ENCODE data around the gene CFAP46. TPM values are rescaled to one million over a fixed set of nuclear protein-coding genes. Genes with fewer than 3 reads are reported as not detected.
"Not testable (repeated sequence)": the region's sequence is repeated elsewhere in the genome, so short reads cannot be mapped to it uniquely, and the experiment has no call there.

The CFAP46 gene
- total RNA-seq, 4 donors from 2014 or later: not detected

GRCh38 chr10:132892004-132892403 lies 50.4 kb downstream of the CFAP46 start:
- DNase-seq: peak in 1 of 3 donors; percentile 11
- H3K4me3 ChIP-seq: no peak overlapping the region
- H3K9me3 ChIP-seq: no peaks in the 10 kb centered on the region
- H3K27ac ChIP-seq: peak overlapping the region in 1 of 4 donors; percentile 11
- no peaks in the 10 kb centered on the region for H3K36me3 ChIP-seq
- no peak for TF ChIP-seq POLR2A (IDR thresholded peaks at IDR 0.05)
- TF ChIP-seq CTCF (IDR thresholded peaks at IDR 0.05): no peak
- no peaks in the 10 kb centered on the region for H3K27me3 ChIP-seq
- no peaks in the 10 kb centered on the region for H3K4me1 ChIP-seq

GRCh38 chr10:132891368-132891767 lies 51.0 kb downstream of the CFAP46 start:
- H3K4me3 ChIP-seq: no peak overlapping the region
- no peaks in the 10 kb centered on the region for H3K27me3 ChIP-seq
- H3K27ac ChIP-seq: no peak overlapping the region
- DNase-seq: no peak
- no peak for TF ChIP-seq CTCF (IDR thresholded peaks at IDR 0.05)
- TF ChIP-seq POLR2A (IDR thresholded peaks at IDR 0.05): no peak
- no peaks in the 10 kb centered on the region for H3K9me3 ChIP-seq
- no peaks in the 10 kb centered on the region for H3K36me3 ChIP-seq
- no peaks in the 10 kb centered on the region for H3K4me1 ChIP-seq

GRCh38 chr10:132890301-132890700 lies 52.1 kb downstream of the CFAP46 start:
- H3K27me3 ChIP-seq: no peaks in the 10 kb centered on the region
- no peaks in the 10 kb centered on the region for H3K4me1 ChIP-seq
- H3K36me3 ChIP-seq: no peaks in the 10 kb centered on the region
- H3K9me3 ChIP-seq: no peaks in the 10 kb centered on the region
- peak in 1 of 3 donors; percentile 15 for DNase-seq
- H3K4me3 ChIP-seq: no peak overlapping the region
- TF ChIP-seq CTCF (IDR thresholded peaks at IDR 0.05) (no peak), POLR2A (IDR thresholded peaks at IDR 0.05) (no peak)
- no peak overlapping the region for H3K27ac ChIP-seq

- DNase-seq: peak in 1 of 3 donors; percentile 29
- H3K27me3 ChIP-seq: no peaks in the 10 kb centered on the region
- H3K4me3 ChIP-seq: no peak overlapping the region
- no peak overlapping the region for H3K27ac ChIP-seq
- H3K36me3 ChIP-seq: no peaks in the 10 kb centered on the region
- TF ChIP-seq POLR2A (IDR thresholded peaks at IDR 0.05): no peak
- TF ChIP-seq CTCF (IDR thresholded peaks at IDR 0.05): no peak
- no peaks in the 10 kb centered on the region for H3K4me1 ChIP-seq
- H3K9me3 ChIP-seq: no peaks in the 10 kb centered on the region
These were observed 52.8 kb downstream of the CFAP46 start for GRCh38 chr10:132889556-132889955.

GRCh38 chr10:132888898-132889490 lies 53.4 kb downstream of the CFAP46 start:
- no peak overlapping the region for H3K4me3 ChIP-seq
- H3K27ac ChIP-seq: no peak overlapping the region
- H3K36me3 ChIP-seq: no peaks in the 10 kb centered on the region
- DNase-seq: peak in 1 of 3 donors; percentile 27
- no peak for TF ChIP-seq POLR2A (IDR thresholded peaks at IDR 0.05)
- TF ChIP-seq CTCF (IDR thresholded peaks at IDR 0.05): no peak
- no peaks in the 10 kb centered on the region for H3K4me1 ChIP-seq
- H3K9me3 ChIP-seq: no peaks in the 10 kb centered on the region
- H3K27me3 ChIP-seq: no peaks in the 10 kb centered on the region

- H3K27me3 ChIP-seq, H3K9me3 ChIP-seq, H3K36me3 ChIP-seq, H3K27ac ChIP-seq, H3K4me3 ChIP-seq, H3K4me1 ChIP-seq, DNase-seq: not testable (repeated sequence)
These were observed 53.9 kb downstream of the CFAP46 start for GRCh38 chr10:132888446-132888845.

Measured in Peyer's patch (tissue), 4 donors.